GM21447 (cell line): ENCODE results near the gene MVB12A.

Source experiments
- ATAC-seq: cut with Tn5 transposase; IDR thresholded peaks from one replicate; pipeline ENCODE4 v1.9.1; 2021; ENCODE audit not compliant: unreplicated experiment

The MVB12A gene

DNA sequence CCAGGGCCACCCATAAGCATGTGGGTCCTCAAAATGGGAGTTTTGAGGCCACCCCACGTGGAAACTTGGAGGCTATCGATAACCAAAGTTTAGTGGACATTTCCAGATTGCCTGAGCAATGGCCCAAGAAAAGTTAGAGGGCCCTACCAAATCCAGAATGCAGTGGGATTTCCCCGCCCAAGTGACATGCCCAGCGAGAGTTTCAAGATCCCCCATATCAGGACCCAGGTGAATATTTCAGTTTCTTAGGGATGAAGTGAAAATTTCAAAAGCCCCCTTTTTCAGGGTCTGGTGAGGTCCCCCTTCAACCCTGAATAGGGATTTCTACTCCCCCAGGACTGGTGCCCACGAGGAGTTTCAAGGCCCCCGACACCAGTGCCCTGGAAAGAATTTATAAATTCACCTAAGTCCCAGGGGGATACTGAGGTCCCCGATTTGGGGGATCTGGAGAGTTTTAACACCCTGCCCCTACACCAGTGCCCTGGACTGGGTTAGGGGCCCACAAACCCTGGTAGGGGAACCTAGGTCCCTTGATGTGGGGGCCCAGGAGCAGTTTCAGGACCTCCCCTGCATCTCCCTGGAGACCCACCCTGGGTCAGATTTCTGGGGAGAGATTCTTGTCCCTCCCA is 15.1 kb upstream of the MVB12A start:
- no peak for ATAC-seq

DNA sequence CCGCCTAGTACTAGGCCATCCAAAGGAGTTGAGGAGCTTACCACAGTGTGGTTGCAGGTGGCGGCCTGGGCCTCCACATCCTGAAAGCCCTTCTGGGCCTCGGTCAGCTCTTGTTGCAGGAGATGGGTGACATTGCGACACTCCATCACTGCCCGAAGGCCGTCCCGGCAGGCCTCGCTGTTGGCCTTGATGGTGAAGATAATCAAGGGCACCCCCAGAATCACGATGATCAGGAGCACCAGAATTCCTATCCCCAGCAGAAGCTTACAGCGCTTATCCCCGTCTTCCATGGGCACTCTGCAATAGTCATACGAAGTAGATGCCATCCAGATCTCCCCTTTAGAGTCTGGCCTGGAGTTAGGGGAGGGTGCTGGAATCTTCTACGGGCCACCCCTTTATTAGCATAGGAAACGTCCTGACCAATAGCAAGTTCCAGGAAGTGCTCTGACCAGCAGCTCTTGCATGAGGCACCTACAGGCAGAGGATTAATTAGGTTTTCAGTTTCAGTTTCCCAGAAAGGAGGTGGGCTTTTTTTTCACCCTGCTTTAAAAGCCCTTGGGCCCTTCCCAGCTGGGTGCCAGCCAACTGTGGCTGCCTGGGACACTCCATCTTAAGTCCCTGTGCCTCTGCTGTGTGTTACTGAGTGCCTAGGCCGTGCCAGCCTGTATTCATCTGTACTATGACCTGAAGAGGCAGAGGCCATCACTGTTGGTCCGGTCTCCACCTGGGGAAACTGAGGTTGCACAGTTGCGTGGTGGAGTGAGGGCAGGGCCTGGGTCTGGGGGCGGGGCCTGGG is 14.4 kb upstream of the MVB12A start, which contains the start of gene BST2:
BST2 (minus strand) TSS at position 381 of the 796 bp plus-strand sequence; CDS start at position 326, 55 bp downstream.
- ATAC-seq: peak; percentile 85

DNA sequence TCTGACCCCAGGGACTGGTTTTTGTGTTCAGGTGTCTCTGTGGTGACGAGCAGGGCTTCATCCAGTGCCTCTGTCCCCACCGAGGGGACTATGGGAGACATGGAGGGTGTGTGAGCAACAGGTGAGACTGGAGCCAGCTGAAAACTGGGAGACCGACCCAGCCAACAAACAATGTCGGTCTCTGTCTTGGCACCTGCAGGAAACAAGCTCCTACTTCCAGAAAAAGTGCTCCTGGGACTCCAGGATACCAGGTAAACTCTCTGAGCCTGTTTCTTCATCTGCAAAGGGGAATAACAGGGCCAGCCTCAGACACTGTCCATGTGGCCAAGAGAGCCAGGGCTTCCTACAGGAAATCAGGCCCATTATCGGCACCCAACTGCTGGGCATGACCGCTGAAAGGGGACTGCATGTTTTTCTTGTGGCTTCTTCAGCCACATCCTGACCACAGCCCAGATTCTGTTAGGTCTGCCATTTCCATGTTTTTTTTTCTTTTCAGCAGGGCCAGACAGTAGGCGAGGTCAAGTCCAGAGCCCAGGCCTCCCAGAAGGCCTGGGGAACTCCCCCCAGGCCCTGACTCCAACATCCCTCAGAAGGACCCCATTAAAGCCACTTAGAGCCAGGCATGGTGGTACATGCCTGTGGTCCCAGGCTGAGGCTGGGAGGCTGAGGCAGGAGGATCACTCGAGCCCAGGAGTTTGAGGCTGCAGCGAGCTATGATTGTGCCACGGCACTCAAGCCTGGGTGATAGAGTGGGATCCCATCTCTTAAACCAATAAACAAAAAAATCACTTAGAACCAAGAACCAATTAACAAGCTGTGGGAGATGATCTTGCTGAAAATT is 13.6 kb upstream of the MVB12A start:
- no peak for ATAC-seq

DNA sequence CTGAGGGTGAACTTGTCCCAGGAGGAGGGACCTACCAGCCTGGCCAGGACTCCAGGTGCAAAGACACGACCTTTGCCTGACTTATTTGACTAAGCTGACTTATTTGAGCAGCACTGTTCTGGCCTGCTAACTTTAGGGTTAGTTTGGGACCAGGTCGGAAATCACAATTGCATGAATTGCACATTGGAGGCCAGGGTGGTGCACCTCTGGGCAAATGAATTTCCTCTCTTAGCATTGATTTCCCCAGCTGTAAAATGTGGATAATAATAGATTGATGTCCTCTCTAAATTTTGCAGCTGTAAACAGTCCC is 13.0 kb upstream of the MVB12A start:
- no peak for ATAC-seq

DNA sequence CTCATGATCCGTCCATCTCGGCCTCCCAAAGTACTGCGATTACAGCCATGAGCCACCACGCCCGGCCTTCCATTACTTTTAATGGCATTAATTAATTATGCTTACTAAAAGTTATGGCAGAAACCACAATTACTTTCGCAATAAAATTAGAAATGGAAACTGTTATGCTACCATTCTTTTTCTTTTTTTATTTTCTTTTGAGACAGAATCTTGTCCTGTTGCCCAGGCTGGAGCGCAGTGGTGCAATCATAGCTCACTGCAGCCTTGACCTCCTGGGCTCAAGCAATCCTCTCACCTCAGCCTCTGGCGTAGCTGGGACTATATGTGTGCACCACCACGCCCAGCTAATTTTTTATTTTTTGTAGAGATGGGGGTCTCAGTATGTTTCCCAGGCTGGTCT is 9.9 kb upstream of the MVB12A start:
- ATAC-seq: no peak

DNA sequence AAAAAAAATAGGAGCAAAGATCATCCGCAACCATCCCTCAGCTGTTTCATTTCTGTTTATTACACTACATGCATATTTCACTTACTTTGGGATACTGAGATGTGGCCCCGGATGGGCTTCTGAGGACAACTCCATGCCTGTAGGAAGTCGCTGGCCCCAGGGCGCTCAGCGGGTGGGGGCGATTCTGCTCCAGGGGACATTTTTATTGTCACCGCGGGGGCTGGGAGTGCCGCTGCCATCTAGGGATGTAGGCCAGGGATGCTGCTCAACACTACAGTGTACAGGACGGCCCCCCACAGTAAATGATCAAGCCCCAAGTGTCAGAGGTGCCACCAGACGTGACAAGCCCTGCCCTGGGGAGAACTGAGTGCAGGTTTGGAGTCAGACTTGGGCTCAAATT is 8.0 kb upstream of the MVB12A start:
- ATAC-seq: no peak

DNA sequence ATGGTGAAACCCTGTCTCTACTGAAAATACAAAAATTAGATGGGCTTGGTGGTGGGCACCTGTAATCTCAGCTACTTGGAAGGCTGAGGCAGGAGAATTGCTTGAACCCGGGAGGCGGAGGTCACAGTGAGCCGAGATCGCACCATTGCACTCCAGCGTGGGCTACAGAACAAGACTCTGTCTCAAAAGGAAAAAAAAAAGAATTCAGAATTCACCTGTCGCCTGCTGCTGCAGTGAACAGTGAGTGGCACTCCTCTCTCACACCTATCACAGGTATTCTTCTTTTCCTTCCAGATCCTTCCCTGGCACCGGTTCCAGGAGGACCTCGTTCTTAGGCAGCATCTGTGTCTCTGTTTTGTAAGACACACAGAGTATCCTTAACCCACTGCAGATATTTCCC is 5.8 kb upstream of the MVB12A start:
- no peak for ATAC-seq

DNA sequence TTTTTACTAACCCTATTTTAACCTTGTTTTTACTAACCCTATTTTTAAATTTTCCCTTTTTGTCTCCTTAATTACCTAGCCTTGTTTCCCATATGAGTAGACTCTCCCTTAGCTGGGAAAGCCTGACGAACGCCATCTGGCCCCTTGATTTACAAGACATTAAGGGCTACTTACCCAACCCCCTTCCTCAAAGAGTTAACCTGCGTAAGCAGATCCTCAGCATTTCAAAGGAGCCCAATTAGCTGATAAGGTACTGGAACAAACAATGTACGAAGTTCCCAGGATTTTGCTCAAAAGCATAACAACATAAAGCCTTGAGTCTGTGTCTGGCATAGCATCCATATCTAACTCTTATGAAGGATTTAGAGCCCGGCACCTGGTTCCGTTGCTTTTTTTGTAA is 4.7 kb upstream of the MVB12A start:
- ATAC-seq: no peak

DNA sequence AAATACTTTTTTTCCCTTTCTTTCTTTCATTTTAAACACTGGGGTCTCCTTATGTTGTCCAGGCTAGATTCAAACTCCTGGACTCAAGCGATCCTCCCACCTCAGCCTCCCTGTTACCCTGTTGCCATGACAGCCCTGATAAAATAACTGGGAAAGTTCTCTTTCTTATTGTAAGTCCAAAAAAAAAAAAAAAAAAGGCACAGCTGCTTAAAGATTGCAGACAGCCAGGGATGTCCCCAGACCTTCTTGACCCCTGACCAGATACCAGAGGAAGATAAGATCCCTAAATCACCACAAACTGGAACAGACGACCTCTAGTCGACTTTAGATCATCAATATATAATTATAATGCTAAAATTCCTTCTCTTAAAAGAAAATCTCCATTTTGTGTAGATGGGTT is 1.1 kb upstream of the MVB12A start:
- ATAC-seq: no peak

DNA sequence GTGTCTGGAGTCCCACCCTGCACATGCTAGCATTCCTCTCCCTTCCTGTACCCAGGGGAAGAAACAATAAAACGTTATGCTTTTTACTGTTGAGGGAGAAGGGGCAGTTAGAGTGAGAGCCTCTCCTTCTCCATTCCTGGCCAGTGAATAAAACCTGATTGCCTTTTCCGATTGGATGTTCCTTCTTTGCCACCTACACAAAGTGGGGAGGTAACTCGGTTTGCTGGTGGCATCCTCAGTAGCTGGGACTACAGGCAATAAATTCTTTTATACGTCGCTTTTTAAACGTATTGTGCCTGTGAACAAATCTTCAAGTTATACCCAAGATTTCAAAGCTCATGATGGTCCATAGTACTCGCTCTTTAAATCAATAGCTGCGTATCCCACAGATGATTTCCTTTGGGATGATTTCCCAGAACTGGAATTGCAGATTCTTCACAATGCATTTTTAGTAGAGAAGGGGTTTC is 660 bp upstream of the MVB12A start:
- no peak for ATAC-seq

DNA sequence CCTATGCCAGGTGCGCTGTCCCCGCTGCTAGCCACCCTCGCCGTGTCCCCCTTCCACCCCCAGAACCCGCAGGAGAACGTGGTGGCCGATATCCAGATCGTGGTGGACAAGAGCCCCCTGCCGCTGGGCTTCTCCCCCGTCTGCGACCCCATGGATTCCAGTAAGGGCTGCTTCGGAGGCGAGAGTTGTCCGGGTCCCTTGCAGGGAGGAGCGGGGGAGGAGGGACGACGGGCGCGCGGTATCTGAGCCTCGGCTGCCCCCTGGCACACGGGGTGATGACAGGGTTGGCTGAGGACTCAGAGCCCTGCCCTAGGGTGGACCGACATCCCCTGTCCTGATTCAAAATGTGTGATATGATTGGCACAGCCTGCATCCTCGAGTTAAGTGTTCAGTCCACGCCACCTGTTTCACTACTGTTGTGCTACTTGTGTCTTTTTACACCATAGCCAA is 653 bp downstream of the MVB12A start:
- no peak for ATAC-seq

DNA sequence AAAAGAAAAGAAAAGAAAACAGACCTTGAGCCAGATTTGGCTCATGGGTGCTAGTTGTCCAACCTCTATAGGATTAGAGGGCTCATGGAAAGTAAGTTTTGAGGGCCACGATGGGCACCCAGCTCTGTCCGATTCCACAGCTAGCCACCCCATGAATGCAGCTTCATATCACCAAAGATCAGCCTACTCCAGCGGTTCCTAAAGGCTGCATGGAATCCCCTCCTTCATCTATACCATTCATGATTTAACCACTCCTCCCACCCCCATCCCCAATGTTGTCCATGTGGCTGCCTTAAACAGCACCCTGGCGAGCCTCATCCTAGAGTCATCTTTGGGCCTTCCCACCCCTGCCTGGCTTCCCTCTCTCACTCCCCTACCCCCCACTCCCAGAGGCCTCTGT is 2.1 kb downstream of the MVB12A start:
- no peak for ATAC-seq

DNA sequence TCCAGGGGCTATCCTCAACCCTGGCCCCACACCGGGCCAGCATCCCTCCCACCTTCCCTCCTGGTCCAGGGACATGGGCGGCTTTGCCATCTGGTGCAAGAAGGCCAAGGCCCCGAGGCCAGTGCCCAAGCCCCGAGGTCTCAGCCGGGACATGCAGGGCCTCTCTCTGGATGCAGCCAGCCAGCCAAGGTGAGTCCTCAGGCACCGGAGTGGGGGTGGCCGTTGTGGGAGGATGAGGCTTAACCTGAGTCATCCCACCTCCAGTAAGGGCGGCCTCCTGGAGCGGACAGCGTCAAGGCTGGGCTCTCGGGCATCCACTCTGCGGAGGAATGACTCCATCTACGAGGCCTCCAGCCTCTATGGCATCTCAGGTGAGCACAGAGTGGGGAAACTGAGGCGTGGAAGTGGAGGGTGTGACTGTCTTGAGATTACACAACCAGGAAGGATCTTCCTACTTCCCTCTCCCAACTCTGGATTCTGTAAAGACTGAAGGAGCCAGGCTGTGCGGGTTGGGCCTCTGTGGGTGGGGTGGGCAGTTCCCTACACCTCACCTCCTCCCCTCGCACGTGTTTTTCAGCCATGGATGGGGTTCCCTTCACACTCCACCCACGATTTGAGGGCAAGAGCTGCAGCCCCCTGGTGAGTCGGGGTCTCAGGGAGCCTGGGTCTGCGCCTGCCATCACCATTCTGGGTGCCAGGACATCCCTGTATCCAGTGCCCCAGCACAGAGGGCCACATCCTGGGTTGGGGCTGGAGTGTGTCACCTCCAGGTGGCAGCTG is 3.8 kb downstream of the MVB12A start:
- ATAC-seq: no peak

DNA sequence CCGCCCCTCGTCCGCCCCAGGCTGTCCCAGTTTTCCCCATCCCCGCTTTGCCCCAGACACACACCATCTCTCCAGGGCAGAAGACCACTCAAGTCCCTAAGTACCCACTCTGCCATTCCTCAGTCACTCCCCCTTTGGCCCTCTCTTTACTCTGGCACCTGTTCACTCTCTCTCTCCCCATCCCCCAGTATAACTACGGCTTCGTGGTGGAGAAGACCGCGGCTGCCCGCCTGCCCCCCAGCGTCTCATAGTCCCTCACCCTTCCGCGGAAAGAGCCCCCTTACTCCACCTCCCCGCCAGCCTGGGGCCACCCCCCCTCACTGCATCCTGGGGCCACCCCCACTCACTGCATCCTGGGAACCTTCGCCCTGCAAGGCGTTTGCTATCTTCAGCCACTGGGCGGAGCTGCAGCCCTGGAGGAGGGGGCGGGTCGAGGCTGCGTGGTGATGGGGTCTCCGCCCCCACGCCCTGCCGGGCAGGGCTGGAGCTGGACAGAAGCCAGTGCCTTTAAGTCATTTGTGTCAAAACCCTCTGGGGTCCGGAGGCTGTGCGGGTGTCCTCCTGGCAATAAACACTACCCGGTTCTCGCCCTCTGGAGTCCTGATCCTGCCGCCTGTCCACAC is 5.0 kb downstream of the MVB12A start:
- no peak for ATAC-seq

DNA sequence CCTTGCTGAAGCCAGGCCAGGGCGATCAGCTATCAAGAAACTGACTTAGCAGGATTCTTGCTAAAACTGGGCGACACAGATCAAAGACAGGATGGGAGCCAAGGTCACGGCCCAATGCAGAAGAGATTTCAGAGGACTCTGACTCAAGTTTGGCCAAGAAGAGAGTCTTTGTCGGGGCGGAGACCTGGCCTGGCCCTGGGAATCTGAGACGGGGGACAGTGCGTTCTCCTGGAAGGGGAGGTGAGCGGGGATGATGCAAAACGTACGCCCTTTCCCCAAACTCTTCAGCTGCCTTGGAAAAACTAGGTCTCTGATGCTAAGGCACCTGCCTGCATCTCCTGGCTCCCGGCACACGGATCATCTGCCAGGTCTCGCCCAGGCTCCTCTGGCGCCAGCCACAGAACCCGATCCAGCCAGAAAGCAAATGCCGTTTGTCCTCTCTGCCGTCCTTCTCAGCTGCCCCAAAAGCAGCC is 9.8 kb downstream of the MVB12A start:
- ATAC-seq: no peak

DNA sequence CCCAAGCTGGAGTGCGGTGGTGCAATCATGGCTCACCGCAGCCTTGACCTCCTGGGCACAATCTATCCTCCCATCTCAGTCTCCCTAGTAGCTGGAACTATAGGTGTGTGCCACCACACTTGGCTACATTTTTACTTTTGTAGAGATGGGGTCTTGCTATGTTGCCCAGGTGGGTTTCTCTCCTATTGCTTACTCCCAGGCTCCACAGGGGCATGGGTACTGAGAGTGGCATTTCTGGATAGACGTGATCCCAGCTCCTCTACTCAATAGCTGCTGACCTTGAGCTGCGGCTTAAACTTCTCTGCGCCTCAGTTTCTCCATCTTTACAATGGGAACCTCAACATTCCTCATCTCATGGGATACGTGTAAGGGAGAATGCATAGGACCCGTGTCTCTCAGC is 11.6 kb downstream of the MVB12A start:
- ATAC-seq: no peak

DNA sequence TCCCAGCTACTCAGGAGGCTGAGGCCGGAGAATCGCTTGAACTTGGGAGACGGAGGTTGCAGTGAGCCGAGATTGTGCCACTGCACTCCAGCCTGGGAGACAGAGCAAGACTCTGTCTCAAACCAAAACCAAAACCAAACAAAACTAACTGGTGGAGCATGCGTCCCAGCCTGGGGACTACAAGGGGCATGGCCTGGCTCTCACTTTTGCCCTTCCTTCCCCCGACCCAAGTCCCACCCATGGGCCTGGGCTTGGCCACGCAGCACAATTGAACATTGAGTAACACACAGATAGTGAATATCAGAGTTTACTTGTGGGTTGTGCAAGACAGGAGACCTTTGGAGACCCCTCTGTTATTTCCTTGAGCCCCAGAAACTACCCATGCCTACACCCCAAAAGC is 15.4 kb downstream of the MVB12A start:
- no peak for ATAC-seq

DNA sequence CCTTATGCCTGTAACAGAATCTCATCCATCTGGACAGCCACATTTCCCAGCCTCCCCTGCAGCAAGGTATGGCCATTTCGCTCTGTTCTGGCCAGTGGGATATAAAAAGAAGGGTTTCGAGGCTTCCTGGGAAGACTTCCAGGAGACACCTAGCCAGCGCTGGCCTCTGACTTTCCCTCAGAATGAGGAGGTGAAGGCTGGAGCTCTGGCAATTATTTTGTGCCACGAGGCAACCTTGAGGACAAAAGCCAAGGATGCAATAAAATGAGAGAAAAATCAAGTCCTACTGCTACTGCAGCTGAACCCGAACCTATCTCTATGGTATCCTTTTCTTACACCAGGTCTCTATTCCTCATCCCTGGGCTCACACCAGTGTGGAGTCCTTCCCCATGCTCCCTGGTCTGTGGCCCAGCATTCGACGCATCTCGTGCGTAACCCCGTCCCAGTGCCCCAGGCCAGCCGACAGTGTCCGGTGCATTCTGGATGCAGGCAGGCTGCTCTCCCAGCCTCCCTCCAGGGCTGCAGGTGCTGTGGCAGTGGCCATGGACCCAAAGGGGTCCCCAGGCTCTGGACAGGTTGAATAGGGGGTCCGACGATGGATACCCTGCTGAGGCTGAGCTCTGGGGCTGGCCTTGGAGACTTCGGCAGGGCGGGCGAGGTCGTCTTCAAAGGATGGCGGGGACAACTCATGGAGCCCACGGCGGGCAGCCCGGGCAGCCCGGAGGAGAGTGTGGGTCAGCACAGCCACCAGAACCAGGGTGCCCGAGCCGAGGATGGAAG is 16.4 kb downstream of the MVB12A start:
- no peak for ATAC-seq

DNA sequence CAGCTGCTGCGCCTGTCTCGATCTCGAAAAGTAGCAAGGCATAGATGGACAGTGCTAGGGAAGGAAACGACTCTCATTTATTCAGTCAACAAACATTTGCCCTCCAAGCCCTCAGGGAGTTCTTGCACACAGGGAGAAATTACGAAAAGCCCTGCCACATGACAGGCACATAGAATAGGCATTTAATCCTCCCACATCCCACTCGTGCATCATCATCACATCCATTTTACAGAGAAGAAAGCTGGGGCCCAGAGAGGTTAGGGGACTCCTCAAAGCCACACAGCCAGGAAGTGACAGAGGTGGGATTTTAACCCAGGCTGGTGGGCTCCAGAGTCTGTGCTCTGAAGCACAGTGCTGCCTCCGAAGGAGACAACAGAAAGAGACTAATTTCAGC is 17.0 kb downstream of the MVB12A start:
- ATAC-seq: no peak
